GM12873 (cell line): ENCODE results near the gene TTC22.

Source experiments
- CTCF ChIP-seq: IDR thresholded peaks from 2 replicates; pipeline ENCODE4 v1.5.1; 2012; ENCODE audit warnings: low read depth, mild to moderate bottlenecking, moderate library complexity, low read length, control low read depth; ENCODE audit not compliant: insufficient read depth; ENCODE audit errors: missing control alignments

Gene TTC22

GRCh38 chr1:54798769-54799641, 2.1 kb downstream of the TTC22 start:
- TF ChIP-seq CTCF: no peak

- TF ChIP-seq CTCF: no peak
These were observed 2.9 kb downstream of the TTC22 start for GRCh38 chr1:54798206-54798605.

GRCh38 chr1:54796902-54797301, 4.2 kb downstream of the TTC22 start:
- no peak for TF ChIP-seq CTCF

GRCh38 chr1:54795841-54796468, 5.2 kb downstream of the TTC22 start:
- TF ChIP-seq CTCF: no peak

GRCh38 chr1:54795356-54795665, 5.8 kb downstream of the TTC22 start:
- no peak for TF ChIP-seq CTCF

- no peak for TF ChIP-seq CTCF
These were observed 6.4 kb downstream of the TTC22 start for GRCh38 chr1:54794451-54795355.
